ENCODE data around the gene PRUNE2.
A peak's percentile ranks its signal among the peaks of the same experiment; 100 is the strongest.
"Not testable (repeated sequence)": the region's sequence is repeated elsewhere in the genome, so short reads cannot be mapped to it uniquely, and the experiment has no call there.

PRUNE2 gene

DNA sequence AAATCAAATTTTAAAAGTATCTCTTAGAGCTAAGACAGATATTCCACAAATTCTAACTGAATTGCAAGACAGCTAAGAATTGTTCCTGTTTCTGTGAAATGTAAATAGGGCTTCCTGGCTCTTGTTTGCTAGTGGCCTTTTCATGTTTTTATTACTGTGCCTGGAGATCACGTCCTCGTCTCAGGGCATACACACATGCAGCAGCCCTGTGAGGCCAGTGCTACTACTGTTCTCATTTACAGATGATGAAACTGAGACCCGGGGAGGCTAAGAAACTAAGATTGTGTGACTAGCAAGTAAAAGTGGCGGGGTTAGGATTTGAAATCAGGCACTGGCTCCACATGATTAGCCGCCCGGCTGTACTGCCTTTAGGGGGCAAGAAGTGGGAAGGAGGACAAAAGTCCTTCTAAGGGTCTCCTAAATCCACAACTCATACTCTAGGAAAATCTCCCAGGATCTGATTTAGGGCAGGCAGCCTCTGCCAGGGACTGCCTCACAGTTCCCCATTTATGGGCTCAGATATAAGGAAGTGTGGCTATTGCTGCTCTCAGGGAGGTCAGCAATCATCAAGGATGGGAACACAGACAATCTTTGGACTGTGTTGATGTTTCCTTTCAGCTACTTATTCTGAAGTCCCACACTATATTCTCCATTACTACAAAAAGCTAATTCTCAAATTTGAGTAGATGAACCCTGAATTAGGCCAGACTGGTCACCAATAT lies 7.9 kb downstream of the PRUNE2 start:
- DNase-seq: no peak

DNA sequence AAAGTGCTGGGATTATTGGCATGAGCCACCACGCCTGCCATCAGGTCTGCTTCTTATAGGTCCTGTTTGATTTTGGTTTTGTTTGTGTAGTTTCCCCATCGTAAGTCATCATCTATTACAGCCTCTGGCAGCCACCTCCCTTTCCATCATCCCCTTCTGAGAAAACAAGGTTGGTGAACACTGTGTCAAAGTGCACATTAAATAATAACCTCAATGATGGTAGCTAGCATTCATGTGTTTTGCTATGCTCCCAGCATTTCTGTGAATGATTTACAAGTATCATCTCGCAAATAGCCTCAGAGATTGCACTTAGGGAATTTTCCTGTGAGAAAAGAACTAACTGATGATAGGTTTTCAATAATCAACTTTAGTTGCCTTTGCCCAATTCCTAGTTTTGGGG lies 9.9 kb downstream of the PRUNE2 start:
- no peak for DNase-seq

DNA sequence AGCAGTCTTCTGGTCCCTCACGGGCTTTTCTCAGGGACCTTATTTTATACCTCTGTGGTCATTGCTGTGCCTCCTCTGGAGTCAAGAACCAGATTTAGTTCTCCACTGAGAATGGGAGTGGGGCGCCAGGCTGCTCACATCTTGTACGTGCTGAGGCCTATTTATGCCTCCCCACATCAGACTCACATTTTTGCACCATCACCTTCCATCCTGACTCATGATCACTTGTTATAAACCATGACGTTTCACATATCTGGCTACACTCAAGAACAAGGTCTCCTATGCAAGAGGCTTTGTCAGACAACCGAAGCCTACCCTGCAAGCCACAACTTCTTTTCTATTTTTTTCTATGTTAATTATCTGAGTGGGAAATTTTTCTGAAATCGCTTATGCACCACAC lies 10.7 kb downstream of the PRUNE2 start:
- no peak for DNase-seq

DNA sequence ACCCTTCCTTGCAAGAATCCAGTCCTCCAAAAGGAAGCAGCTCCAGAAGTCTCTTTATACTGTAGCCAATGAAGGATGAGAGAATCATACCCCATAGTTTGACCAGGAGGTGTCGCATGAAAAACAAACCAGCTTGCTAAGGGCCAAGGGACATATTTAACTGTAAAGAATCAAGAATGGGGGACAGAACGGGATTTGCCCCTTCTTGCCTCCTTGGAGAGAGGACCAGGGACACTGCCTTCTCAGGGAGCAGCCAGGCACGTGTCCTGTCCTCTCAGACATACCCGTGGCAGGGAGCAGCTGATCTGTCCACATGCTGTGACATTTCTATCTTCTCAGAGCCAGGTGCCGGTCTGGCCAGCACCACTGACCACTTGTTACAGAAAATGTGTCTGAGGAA lies 11.7 kb downstream of the PRUNE2 start:
- DNase-seq: no peak

DNA sequence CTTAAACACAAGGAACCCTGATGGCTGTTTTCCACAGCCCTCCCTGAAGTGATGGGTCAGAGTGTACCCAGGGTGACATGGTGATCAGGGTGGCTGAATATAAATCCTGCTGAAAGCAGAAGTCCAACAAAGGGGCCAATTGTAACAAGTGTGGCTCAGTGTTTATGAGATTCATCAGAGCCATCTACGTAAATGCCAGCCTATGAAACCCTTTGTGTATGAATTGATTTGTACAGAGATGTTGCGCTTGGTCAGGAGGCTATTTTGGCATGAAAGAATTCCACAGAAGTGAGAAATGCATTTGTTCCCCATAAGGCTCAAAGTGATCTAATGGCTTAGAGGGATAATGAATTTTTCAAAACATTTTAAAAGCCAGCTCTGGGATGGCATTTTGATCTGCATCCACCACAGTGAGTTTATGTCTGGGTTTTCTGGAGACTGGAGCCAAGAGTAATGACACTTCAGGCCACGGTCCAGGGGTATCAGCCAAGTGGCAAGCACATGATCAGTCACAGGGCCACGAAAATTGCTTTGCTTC lies 12.4 kb downstream of the PRUNE2 start:
- peak; percentile 23 for DNase-seq

DNA sequence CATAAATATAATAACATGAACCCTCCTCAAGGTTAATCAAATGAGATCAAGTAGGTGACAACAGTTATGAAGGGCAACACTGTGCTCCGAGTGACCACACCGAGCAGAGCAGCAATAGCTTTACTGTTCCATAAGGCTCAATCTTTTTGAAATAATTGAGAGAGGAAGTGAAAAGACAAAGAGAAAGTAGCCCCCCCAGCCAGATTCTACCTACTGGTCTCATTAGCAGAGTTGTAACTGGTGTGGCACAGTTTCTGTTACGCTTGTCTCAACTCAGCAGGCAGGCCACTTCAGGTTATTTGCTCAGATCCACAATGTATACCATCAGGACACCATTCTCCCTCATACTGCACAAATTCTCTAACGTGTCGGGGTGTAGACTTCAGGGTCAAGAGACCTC lies 14.0 kb downstream of the PRUNE2 start:
- DNase-seq: no peak

DNA sequence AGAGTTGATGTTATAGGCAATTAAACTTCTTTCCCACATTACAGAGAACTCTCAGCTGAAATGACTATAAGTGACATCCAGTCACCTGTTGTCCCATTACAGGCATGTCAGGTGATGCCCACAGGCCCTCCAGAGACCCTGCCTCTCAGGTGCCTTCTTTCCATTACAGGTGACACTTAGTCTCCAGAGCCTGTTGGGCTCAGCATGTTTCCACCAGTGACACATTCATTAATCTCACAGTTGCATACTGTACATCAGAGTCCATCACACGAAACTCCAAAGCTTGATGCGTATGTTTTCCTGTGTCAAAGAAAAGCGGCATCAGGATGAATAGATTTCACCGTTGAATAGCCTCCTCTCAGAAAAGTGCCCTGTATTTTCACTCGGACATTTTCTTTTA lies 14.6 kb downstream of the PRUNE2 start:
- DNase-seq: no peak

DNA sequence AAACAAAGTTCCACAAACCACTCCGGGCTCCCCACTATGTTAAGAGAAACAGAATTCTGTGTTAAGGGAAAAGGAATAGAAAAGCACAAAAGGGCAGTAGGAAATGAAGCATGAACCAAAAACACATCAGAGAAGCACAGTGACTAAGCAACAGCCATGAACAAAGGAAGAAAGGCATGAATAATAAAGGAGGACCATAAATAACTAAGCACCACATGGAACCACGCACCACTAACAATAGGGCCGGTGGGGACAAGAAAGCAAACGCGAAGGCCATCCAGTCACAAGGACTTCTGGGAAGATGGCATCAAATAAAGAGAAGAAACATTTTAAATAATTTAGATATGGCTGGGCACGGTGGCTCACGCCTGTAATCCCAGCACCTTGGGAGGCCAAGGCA lies 18.0 kb downstream of the PRUNE2 start:
- no peak for DNase-seq

DNA sequence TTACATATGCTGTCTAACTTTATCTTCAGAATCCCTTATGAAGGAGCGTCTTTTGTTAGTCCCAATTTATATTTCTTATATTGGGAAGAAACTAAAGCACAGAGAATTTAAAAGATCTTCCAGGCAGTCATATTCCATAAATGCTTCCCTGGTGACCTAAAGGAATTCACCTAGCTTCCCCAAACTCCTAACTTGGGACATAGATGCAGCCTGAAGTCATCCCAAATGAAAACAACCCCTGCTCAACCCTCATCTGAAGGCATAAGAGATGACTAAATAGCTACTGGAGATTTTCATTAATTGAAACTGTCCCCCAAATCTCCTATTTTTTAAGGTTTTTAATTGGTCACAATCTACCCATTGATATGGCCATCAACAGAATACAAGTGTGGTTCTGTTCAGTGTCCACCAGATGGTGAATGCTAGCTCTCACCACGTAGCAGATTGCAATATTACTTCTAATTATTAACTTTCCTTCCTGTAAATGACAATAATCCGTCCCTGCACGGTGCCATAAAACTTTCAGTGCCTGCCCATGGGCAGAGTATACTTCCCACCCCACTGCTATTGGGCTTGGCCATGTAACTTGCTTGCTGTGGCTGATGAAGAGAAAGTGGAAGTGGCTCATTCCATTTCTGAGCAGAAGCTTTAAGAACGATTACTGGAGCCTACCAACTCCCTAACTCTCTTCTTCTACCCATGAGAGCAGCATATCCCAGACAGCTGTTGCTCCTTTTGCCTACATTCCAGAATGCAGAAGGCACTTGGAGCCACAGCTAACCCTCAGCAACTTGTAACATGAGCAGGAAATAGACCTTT lies 18.7 kb downstream of the PRUNE2 start:
- no peak for DNase-seq

DNA sequence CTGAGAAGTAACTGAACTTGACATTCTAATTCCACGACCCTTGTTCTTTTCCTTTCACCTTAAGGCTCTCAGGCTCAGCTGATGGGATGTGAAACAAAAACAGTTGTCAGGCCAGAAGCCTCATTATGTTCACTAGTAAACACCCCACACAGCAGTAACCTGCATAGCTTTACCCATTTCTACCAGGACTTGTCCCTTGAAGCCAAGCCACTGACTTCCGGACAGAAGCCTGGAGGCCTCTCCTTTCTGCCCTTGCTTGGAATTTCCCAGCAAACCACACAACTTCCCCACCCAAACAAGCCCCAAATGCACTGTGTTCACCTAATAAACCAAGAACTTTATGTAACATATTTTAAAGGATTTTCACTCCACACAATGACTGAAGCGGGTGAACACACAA lies 19.6 kb downstream of the PRUNE2 start:
- no peak for DNase-seq

DNA sequence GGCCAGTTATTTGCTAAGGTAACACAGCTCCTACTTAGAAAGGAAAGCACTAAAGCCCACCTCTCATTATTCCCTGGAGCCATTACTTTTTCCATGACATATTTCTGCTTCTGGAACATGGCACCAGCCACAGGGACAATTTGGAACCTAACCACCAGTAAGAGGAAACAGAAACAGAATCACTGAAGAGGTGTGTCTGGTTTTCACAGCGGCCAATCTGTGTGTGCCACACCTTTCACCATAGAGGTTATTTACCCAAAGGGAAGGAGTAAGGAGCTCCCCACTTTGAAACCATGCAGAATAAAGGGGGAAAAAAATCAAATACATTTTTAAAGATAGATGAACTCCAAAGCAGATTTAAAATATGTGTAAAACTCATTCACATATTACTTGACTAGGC lies 21.1 kb downstream of the PRUNE2 start:
- no peak for DNase-seq

DNA sequence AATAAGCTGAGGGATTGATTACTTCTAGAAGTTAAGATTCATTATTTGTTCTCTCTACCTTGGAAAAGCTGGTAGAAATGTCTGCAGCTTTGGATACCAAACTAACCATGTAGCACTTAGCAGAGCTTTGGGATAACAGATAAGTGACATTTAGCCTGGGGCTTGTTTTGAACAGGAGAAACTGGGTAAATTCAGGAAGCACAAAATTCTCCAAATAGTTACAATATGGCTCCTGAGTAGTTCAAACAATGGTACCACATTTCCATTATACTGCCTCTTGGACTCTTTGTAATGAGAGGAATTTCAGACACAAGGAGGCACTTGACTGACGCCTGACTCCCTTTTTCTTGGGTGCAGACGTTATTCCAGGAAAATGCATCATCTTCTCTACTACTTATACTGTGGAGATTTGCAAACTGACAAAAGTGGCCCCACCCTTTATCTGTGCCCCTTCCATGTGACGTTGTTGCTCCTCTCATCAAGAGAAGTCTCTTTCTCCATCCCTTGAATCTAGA lies 22.5 kb downstream of the PRUNE2 start:
- no peak for DNase-seq

DNA sequence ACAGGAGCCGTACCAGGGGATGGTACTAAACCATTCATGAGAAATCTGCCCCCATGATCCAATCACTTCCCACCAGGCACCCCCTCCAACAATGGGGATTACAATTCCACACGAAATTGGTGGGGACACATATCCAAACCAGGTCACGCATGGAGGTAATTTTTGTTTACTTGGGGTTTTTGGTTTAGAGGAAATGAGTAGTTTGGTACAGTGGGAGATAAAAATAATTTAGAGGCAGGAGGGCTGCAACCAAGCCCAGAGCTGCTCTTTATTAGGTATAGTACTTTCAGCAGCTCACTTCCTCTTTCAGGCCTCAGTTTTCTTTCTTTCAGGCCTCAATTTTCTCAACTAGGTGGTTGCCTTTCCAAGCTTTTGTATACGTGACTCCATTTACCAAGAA lies 23.2 kb downstream of the PRUNE2 start:
- no peak for DNase-seq

DNA sequence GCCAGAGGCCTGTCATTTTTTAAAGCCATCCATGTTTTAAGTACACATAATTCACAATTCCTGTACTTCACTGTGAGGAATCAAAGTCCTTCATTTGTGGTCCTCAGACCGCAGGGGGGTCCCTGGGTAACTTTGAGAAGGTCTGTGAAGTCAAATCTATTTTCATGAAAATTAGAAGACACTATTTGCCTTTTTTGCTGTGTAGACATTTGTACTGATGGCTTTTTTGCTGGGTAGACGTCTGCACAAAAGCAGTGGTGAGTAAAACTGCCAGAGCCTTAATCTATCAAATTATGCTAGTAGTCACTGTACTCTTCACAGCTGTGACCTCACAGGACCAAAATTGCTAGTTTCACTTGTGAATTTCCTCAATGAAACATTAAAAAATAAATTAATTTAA lies 25.7 kb downstream of the PRUNE2 start:
- no peak for DNase-seq

DNA sequence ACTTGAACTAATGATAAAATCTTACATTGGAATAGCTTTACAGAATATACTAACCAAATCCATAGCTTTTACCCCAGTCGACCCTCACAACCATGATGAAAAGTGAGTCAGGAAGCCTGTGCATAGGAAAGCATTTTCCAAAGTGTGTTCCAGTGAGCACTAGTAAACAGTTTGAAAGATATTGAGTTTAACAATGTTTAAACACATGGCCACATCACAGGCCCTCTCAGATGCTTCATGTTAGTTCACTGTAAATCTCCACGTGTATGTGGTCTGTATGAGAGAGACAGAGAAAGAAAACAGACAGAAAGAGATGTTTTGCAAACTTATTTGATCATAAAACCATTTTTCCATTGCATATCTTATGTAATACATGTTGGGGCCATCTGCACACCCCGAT lies 27.0 kb downstream of the PRUNE2 start:
- DNase-seq: no peak

DNA sequence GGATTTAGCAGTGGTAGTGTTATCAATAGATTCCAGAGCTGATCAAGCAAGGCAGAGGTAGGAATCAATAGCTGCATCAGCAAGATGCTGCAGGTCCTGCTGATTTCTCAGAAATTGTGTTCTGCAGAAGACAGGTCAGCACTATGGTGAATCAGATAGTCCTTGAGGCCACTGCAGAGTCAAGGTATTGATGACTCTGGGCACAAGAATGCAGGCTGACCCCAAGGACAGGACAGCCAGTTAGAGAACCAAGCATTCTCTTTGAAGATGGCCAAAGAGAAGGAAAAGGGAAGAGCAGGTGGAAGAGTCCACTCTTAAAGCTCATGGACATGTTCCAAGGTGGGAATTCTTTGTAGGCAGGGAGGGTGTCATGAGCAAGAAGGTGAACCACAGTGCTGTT lies 28.0 kb downstream of the PRUNE2 start:
- DNase-seq: no peak

DNA sequence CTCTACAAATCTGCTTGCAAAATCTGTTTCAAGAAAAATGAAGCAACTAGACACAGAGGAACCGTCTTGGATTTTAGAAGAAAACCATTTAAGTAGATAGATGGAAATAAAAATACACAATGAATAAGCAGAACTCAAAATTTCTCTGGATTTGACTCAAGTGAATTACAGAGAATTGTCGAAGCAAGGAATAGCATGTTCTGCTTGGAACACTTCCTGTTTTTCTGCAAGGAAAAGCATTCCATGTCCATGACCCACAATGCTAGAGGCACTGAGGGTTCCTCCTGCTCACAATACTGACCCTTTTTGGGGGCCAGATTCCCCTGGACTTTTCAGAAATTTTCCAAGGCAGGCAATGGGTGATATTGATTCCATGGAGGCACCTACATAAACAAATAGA lies 29.8 kb downstream of the PRUNE2 start:
- no peak for DNase-seq

DNA sequence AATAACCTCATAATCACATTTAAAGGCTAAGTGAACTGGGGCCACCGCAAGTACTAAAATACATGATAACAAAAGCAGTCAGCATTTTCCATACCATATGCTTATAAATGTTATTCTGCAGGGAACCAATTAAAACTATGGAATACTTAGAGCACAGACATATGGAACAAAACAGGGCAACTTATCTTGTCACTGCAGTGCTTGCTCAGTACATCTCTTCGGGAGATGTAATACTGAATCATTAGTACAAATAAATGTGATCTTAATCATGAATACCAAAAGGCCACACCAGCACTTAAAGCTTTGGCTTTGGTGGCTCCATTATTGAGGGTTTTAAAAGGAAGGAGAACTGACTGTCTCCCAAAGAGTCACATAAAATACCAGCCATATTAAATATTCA lies 32.1 kb downstream of the PRUNE2 start:
- DNase-seq: no peak

DNA sequence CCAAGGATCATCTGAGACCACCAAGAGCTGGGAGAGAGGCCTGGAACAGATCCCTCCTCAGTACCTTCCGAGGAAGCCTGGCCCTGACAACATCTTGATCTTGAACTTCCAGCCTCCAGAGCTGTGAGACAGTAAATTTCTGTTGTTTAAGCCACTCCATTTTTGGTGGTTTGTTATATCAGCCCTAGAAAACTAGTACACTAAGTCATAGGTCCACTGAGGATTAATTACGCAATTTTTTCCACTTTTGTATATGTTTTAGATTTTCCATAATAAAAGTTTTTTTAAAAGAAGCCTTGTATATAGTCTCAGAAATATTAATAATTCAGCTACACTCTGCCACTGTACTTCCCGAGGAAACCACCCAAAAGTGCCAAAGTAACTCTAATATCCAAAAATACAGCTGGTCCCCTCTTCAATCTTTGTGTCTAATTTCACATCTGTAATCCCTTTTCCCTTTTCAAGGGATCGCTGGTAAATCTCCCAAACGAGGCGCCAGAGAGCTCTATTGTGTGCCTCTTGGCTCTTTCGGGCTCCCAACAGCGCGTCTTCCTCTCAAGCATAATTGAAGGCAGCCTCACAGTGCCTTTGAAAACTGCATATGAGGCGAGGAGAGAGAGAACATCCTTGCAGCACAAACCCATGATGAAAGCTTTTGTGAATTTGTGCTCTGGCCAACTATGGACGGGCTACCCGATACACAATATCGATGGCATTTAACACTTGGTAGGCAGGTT lies 32.7 kb downstream of the PRUNE2 start:
- no peak for DNase-seq

DNA sequence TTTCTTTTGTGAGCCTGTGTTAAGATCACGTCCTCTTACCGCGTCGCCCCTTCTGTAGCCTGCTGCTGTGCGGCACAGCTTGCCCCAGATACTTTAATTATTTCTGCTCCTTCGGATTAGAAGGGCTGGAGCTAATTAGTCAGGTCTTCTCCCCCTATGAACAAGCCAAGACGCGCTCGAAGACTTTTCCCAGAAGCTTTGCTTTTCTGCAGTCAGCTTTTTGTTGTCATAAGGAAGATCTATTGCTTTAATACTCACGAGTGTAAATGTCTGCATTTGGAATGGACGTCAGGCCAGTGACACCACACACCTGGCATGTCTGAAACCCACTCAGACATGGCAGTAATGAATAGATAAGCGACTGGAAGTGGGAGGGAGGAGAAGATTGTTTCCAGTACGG lies 37.0 kb downstream of the PRUNE2 start:
- no peak for DNase-seq

DNA sequence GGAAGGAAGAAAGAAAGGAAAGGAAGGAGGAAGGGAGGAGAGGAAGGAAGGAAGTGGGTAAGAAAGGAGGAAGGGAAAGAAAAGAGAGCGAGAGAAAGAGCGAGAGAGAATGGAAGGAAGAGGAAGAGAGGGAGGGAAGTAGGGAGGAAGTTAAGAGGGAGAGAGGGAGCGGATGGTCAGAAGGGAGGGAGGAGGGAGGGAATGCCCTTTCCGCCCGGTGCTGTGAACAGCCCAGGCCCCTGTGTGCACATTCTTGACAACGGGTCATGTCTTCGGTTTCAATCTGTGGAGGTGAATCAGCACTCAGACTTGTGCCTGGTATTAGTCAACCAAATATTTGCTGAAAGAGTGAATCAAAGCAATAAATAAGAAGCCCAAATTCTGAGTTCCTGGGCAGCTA lies 39.2 kb downstream of the PRUNE2 start:
- no peak for DNase-seq

DNA sequence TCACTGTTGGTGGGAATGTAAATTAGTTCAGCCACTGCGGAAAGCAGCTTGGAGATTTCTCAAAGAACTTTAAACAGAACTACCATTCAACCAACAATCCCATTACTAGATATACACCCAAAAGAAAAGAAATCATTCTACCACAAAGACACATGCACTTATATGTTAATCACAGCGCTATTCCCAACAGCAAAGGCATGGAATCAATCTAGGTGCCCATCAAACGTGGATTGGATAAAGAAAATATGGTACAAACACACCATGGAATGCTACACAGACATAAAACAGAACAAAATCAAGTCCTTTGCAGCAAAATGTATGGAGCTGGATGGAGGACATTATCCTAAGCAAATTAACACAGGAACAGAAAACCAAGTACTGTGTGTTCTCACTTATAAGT lies 42.1 kb downstream of the PRUNE2 start:
- no peak for DNase-seq

DNA sequence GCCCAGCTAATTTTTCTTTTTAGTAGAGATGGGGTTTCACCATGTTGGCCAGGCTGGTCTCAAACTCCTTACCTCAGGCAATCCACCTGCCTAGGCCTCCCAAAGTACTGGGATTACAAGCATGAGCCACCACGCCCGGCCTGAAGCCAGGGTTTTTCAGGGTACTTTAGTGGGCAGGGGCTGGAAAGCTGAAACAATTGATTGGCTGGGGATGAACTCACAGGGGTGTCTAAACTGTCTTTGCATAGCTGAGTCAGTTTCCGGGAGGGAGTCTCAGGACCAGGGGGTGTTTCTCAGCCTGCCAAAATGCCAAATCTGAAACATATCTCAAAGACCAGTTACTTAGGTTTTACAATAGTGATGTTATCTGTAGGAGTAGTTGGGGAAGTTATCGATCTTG lies 46.1 kb downstream of the PRUNE2 start:
- no peak for DNase-seq

DNA sequence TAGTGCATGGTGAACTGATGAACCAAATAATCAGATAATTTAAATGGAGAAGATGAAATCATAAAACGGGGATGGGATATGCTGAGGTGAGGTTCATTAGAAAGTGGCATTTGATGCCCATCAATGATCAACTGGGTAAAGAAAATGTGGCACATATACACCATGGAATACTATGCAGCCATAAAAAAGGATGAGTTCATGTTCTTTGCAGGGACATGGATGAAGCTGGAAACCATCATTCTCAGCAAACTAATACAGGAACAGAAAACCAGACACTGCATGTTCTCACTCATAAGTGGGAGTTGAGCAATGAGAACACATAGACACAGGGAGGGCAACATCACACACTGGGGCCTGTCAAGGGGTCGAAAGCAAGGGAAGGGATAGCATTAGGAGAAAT lies 47.7 kb downstream of the PRUNE2 start:
- DNase-seq: not testable (repeated sequence)

Data from NCI-H446 treated with DMSO at 0.1 percent for 48 hours (cell line).